ENCODE data around the gene STT3A. TPM values are rescaled to one million over a fixed set of nuclear protein-coding genes. Genes with fewer than 3 reads are reported as not detected.

Gene STT3A
- total RNA-seq, 1 donor from 2014 or later, result 139 TPM

DNA sequence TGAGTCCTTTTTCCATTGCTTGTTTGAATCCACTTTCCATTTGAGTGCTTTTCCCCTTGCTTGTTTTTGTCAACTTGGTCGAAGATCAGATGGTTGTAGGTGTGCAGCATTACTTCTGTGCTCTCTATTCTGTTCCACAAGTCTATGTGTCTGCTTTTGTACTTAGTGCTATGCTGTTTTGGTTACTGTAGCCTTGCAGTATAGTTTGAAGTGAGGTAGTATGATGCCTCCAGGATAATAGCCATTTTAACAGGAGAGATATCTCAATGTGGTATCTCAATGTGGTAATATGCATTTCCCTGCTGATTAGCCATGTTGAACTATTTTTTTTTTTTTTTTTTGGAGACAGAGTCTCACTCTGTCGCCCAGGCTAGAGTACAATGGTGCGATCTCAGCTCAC lies 71.3 kb downstream of the STT3A start:
- DNase-seq (ENCODE audit: low spot score), result no peak

DNA sequence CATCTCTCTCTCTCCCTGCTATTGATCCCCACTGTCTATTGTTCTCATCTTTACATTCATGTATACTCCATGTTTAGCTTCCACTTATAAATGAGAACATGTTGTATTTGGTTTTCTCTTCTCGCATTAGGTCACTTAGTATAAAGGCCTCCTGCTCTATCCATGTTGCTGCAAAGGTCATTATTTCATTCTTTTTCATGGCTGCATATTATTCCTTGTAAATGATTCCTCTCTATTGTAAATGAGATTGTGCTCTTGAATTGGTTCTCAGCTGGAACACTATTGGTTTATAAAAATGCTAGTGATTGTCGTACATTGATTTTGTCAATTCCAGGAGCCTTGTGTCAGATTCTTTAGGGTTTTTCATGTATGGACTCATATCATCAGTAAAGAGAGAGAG lies 74.5 kb downstream of the STT3A start:
- DNase-seq (ENCODE audit: low spot score), result no peak

DNA sequence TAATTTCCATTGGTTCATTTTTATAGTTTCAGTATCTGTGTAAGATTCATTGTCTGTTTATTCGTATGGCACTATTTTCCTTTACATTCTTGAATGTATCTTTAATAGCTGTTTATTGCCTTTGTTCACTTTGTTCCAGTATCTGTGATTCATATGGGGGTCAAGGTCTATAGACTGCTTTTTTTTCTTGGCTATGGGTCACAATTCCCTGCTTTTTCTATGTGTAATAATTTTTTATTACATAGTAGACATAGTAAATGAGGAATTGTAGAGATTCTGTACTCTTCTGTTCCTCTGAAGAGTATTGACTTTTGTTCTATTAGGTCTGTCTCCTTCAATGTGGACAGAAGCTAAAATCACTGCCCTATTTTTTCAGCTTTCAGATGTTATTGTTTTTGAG lies 77.5 kb downstream of the STT3A start:
- DNase-seq (ENCODE audit: low spot score), result no peak

DNA sequence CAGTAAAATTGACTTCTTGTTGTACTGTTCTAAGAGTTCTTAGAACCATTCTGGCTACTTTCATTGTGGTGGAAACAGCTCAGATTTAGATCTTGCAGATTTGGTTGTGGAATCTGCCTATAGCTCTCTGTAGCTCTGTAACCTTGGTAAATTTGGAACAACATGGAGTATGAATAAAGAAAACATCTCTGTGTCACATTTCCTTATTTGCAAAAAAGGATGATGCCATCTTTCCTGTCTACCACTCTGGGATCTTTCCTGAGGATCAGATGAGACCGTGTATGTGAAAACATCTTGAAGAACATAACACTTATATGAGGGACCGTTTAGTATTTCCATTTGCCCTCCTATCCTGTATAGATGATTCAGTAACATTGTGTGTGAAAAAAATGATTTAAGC lies 78.9 kb downstream of the STT3A start:
- no peak for DNase-seq (ENCODE audit: low spot score)

Other genes with a start within 250 kb of the STT3A start
- 23.0 TPM for gene FEZ1, start 96.6 kb upstream of the STT3A start, total RNA-seq
- 77.3 TPM for gene EI24, start 23.4 kb upstream of the STT3A start, total RNA-seq
- gene CHEK1, start 32.3 kb downstream of the STT3A start, total RNA-seq, result 4.9 TPM
- not detected for gene ACRV1, start 88.0 kb downstream of the STT3A start, total RNA-seq
- not detected for gene PATE1, start 153.4 kb downstream of the STT3A start, total RNA-seq
- gene PATE2, start 186.0 kb downstream of the STT3A start, total RNA-seq, result not detected
- not detected for gene PATE3, start 195.3 kb downstream of the STT3A start, total RNA-seq
- not detected for gene PATE4, start 240.5 kb downstream of the STT3A start, total RNA-seq

Data from mucosa of gallbladder (tissue), 1 donor.